Parathyroid adenoma (tissue), 2 donors: ENCODE measurements around the gene MARCHF9.
"Not testable (repeated sequence)": the region's sequence is repeated elsewhere in the genome, so short reads cannot be mapped to it uniquely, and the experiment has no call there.

Experiments
- H2AFZ ChIP-seq: fragments of 300-600 bp; sonication (generic); one replicate; pipeline ENCODE4 v1.7.0; 2017; ENCODE audit warnings: antibody characterized with exemption, mild to moderate bottlenecking
- H3K27ac ChIP-seq: fragments of 300-600 bp; sonication (generic); one replicate; pipeline ENCODE4 v1.7.0; 2017
- H3K27me3 ChIP-seq: fragments of 300-600 bp; sonication (generic); one replicate; pipeline ENCODE4 v1.7.0; 2017; ENCODE audit warnings: low read length; ENCODE audit not compliant: control insufficient read depth, insufficient read depth
- H3K36me3 ChIP-seq: fragments of 300-600 bp; sonication (generic); one replicate; pipeline ENCODE4 v1.7.0; 2017; ENCODE audit warnings: low read length; ENCODE audit not compliant: control insufficient read depth, insufficient read depth
- H3K4me1 ChIP-seq: fragments of 300-600 bp; sonication (generic); one replicate; pipeline ENCODE4 v1.7.0; 2017; ENCODE audit warnings: control low read depth
- H3K4me2 ChIP-seq: fragments of 300-600 bp; sonication (generic); one replicate; pipeline ENCODE4 v1.7.0; 2017; ENCODE audit warnings: low read length
- H3K4me3 ChIP-seq: fragments of 300-600 bp; sonication (generic); one replicate; pipeline ENCODE4 v1.7.0; 2017; ENCODE audit warnings: low read depth, low read length
- H3K79me2 ChIP-seq: fragments of 300-600 bp; sonication (generic); one replicate; pipeline ENCODE4 v1.7.0; 2017; ENCODE audit warnings: control low read depth
- H3K9ac ChIP-seq: fragments of 300-600 bp; sonication (generic); one replicate; pipeline ENCODE4 v1.7.0; 2017; ENCODE audit warnings: mild to moderate bottlenecking
- H3K9me3 ChIP-seq: fragments of 300-600 bp; sonication (generic); one replicate; pipeline ENCODE4 v1.7.0; 2017; ENCODE audit warnings: low read length; ENCODE audit not compliant: control insufficient read depth
- CTCF ChIP-seq: fragments of 300-600 bp; sonication (generic); IDR thresholded peaks from one replicate; pipeline ENCODE4 v1.7.0; 2017; ENCODE audit warnings: antibody characterized with exemption, mild to moderate bottlenecking
- donor health status: primary hyperparathyroidism.

MARCHF9 gene

GRCh38 chr12:57718641-57719528 is 36.0 kb upstream of the MARCHF9 start:
- Histone ChIP-seq H3K4me1 (no peaks in the 10 kb centered on the region), H3K27me3 (no peaks in the 10 kb centered on the region), H3K9me3 (no peaks in the 10 kb centered on the region), H3K9ac (no peak overlapping the region), H3K79me2 (no peaks in the 10 kb centered on the region), H2AFZ (no peak overlapping the region), H3K27ac (no peak overlapping the region), H3K4me3 (no peak overlapping the region), H3K36me3 (no peaks in the 10 kb centered on the region), H3K4me2 (no peak overlapping the region)
- no peak for TF ChIP-seq CTCF

GRCh38 chr12:57719777-57720605 is 34.9 kb upstream of the MARCHF9 start:
- H3K27me3 ChIP-seq: no peaks in the 10 kb centered on the region
- no peak overlapping the region for H2AFZ ChIP-seq
- no peak overlapping the region for H3K9ac ChIP-seq
- TF ChIP-seq CTCF: no peak
- H3K4me3 ChIP-seq: no peak overlapping the region
- H3K79me2 ChIP-seq: no peaks in the 10 kb centered on the region
- no peaks in the 10 kb centered on the region for H3K9me3 ChIP-seq
- no peak overlapping the region for H3K4me2 ChIP-seq
- H3K4me1 ChIP-seq: no peaks in the 10 kb centered on the region
- H3K27ac ChIP-seq: no peak overlapping the region
- no peaks in the 10 kb centered on the region for H3K36me3 ChIP-seq

- no peaks in the 10 kb centered on the region for H3K9me3 ChIP-seq
- H3K4me1 ChIP-seq: no peaks in the 10 kb centered on the region
- H3K27me3 ChIP-seq: peaks cover 2% of the 10 kb centered on the region
- no peak overlapping the region for H3K9ac ChIP-seq
- H3K4me2 ChIP-seq: no peak overlapping the region
- H3K4me3 ChIP-seq: no peak overlapping the region
- no peaks in the 10 kb centered on the region for H3K36me3 ChIP-seq
- no peak for TF ChIP-seq CTCF
- H2AFZ ChIP-seq: no peak overlapping the region
- H3K27ac ChIP-seq: no peak overlapping the region
- H3K79me2 ChIP-seq: no peaks in the 10 kb centered on the region
Measured at GRCh38 chr12:57720606-57721595, 34.0 kb upstream of the MARCHF9 start.

- H3K36me3 ChIP-seq, H3K9ac ChIP-seq, H3K27me3 ChIP-seq, H3K4me3 ChIP-seq, H3K27ac ChIP-seq, H3K9me3 ChIP-seq, H3K4me1 ChIP-seq, H3K4me2 ChIP-seq, H3K79me2 ChIP-seq, H2AFZ ChIP-seq: not testable (repeated sequence)
Measured at GRCh38 chr12:57721846-57722608, 32.9 kb upstream of the MARCHF9 start.
